NK-92 (cell line): ENCODE data around the gene GPD1.
"Not testable (repeated sequence)": the region's sequence is repeated elsewhere in the genome, so short reads cannot be mapped to it uniquely, and the experiment has no call there.

ENCODE experiments used
- DNase-seq: peaks from one replicate; lab custom pipeline; 2025; ENCODE audit not compliant: unreplicated experiment; lab: John Stamatoyannopoulos, UW

GPD1 gene

GRCh38 chr12:50073206-50073605, 30.6 kb upstream of the GPD1 start:
- DNase-seq, result no peak

GRCh38 chr12:50073712-50074111, 30.1 kb upstream of the GPD1 start:
- DNase-seq, result no peak

GRCh38 chr12:50074936-50075807, 28.6 kb upstream of the GPD1 start:
- DNase-seq, result no peak

GRCh38 chr12:50075808-50076170, 28.0 kb upstream of the GPD1 start:
- no peak for DNase-seq

GRCh38 chr12:50077099-50077498, 26.7 kb upstream of the GPD1 start:
- DNase-seq, result no peak

- no peak for DNase-seq
Observed at GRCh38 chr12:50078281-50078680, 25.5 kb upstream of the GPD1 start.

GRCh38 chr12:50079771-50080170, 24.0 kb upstream of the GPD1 start:
- no peak for DNase-seq

GRCh38 chr12:50081096-50081808, 22.6 kb upstream of the GPD1 start:
- no peak for DNase-seq

GRCh38 chr12:50082644-50083043, 21.2 kb upstream of the GPD1 start:
- no peak for DNase-seq

GRCh38 chr12:50083301-50083700, 20.5 kb upstream of the GPD1 start:
- DNase-seq, result no peak

- DNase-seq, result not testable (repeated sequence)
Observed at GRCh38 chr12:50084409-50084774, 19.4 kb upstream of the GPD1 start.

GRCh38 chr12:50084775-50085614, 18.8 kb upstream of the GPD1 start, which contains the start of gene SMARCD1:
TSS of gene SMARCD1 (plus strand) at chr12:50085342. CDS start at chr12:50085370, 28 bp downstream.
- DNase-seq, result no peak

GRCh38 chr12:50085615-50086072, 18.2 kb upstream of the GPD1 start:
- no peak for DNase-seq

GRCh38 chr12:50086148-50086547, 17.7 kb upstream of the GPD1 start:
- DNase-seq, result no peak

- DNase-seq, result no peak
Observed at GRCh38 chr12:50087151-50087550, 16.7 kb upstream of the GPD1 start.

- DNase-seq, result no peak
Observed at GRCh38 chr12:50087995-50088394, 15.8 kb upstream of the GPD1 start.

- no peak for DNase-seq
Observed at GRCh38 chr12:50088577-50089335, 15.1 kb upstream of the GPD1 start.

- no peak for DNase-seq
Observed at GRCh38 chr12:50089730-50090129, 14.1 kb upstream of the GPD1 start.

- no peak for DNase-seq
Observed at GRCh38 chr12:50090391-50090790, 13.4 kb upstream of the GPD1 start.

- DNase-seq, result no peak
Observed at GRCh38 chr12:50097952-50098351, 5.9 kb upstream of the GPD1 start.
